Smooth muscle cell of the brain vasculature (primary cell): Measurements from ENCODE around the gene KLK4.
"Not testable (repeated sequence)": the region's sequence is repeated elsewhere in the genome, so short reads cannot be mapped to it uniquely, and the experiment has no call there.

Source experiments
- DNase-seq: peaks from one replicate; pipeline ENCODE4 v3.0.0-alpha.2; 2012; ENCODE audit warnings: low read depth, low spot score

Gene KLK4

GRCh38 chr19:50912727-50913716 is 1.8 kb upstream of the KLK4 start:
- DNase-seq, result no peak

- DNase-seq, result no peak
These were observed 956 bp upstream of the KLK4 start for GRCh38 chr19:50912102-50912599.

GRCh38 chr19:50910722-50911121 is 473 bp downstream of the KLK4 start:
- DNase-seq, result no peak

GRCh38 chr19:50909240-50910070 is 1.7 kb downstream of the KLK4 start:
- no peak for DNase-seq

GRCh38 chr19:50908336-50908735 is 2.9 kb downstream of the KLK4 start:
- no peak for DNase-seq

GRCh38 chr19:50906217-50906616 is 5.0 kb downstream of the KLK4 start:
- no peak for DNase-seq

GRCh38 chr19:50902640-50903039 is 8.6 kb downstream of the KLK4 start:
- DNase-seq, result no peak

- no peak for DNase-seq
These were observed 11.6 kb downstream of the KLK4 start for GRCh38 chr19:50899569-50899968.

- DNase-seq, result no peak
These were observed 13.2 kb downstream of the KLK4 start for GRCh38 chr19:50898018-50898417.

- DNase-seq, result no peak
These were observed 13.6 kb downstream of the KLK4 start for GRCh38 chr19:50897612-50898011.

GRCh38 chr19:50897191-50897607 is 14.0 kb downstream of the KLK4 start:
- DNase-seq, result no peak

- DNase-seq, result no peak
These were observed 14.5 kb downstream of the KLK4 start for GRCh38 chr19:50896591-50897190.

- not testable (repeated sequence) for DNase-seq
These were observed 15.1 kb downstream of the KLK4 start for GRCh38 chr19:50896089-50896590.

- no peak for DNase-seq
These were observed 16.5 kb downstream of the KLK4 start for GRCh38 chr19:50894478-50895356.

GRCh38 chr19:50893047-50893736 is 18.0 kb downstream of the KLK4 start:
- no peak for DNase-seq

- no peak for DNase-seq
These were observed 20.0 kb downstream of the KLK4 start for GRCh38 chr19:50891253-50891625.

- DNase-seq, result no peak
These were observed 20.6 kb downstream of the KLK4 start for GRCh38 chr19:50890422-50891252.

- no peak for DNase-seq
These were observed 21.6 kb downstream of the KLK4 start for GRCh38 chr19:50889638-50890037.

GRCh38 chr19:50882188-50882587 is 29.0 kb downstream of the KLK4 start:
- DNase-seq, result no peak
